ENCODE results near the gene MAGEB10.

DNA sequence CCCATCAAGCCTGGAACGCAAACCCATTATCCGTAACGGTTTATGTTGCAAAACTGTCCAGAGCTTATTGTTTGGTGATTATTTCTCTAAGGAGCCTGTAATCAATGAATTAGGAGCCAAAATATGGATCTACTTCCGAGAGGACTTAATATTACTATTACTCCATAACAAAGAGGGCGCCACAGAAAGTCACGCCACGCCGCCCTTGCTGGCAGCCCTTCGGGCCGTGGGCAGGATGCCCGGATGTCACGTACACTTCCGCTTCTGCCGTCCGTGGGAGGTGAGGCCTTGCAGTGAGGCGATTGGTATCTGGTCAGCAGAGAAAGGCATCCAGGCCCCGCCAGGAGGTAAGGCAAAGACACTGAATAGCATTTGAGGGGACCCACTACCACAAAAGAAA is at the start of gene MAGEB10:
- TF ChIP-seq, protein P1, sequence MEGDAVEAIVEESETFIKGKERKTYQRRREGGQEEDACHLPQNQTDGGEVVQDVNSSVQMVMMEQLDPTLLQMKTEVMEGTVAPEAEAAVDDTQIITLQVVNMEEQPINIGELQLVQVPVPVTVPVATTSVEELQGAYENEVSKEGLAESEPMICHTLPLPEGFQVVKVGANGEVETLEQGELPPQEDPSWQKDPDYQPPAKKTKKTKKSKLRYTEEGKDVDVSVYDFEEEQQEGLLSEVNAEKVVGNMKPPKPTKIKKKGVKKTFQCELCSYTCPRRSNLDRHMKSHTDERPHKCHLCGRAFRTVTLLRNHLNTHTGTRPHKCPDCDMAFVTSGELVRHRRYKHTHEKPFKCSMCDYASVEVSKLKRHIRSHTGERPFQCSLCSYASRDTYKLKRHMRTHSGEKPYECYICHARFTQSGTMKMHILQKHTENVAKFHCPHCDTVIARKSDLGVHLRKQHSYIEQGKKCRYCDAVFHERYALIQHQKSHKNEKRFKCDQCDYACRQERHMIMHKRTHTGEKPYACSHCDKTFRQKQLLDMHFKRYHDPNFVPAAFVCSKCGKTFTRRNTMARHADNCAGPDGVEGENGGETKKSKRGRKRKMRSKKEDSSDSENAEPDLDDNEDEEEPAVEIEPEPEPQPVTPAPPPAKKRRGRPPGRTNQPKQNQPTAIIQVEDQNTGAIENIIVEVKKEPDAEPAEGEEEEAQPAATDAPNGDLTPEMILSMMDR (IDR thresholded peaks at IDR 0.05; ENCODE audit: low read depth, low read length), result no peak
- TF ChIP-seq EZH2phosphoT487 (IDR thresholded peaks at IDR 0.05; ENCODE audit: low read depth), result no peak

Data from OCI-LY3 (cell line).